ENCODE measurements around the gene GNL3L.
"Not testable (repeated sequence)": the region's sequence is repeated elsewhere in the genome, so short reads cannot be mapped to it uniquely, and the experiment has no call there.

Gene GNL3L

DNA sequence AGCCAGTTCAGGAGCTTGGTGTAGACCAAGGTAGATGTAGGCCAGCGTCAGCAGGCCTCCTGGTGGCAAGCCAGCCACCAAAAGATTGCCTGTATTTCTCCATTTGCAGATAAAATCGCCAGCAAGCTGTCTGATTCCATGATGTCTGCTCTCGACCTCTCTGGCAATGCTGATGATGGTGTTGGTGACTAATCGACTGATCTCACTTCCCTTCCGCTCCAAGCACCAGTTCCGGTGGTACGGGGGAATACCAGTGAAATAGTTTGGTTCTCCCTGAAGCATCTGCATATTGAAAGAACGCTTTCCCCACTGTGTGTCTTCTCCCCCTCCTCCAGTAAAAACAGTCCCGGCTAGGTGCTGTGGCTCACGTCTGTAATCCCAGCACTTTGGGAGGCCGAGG is 30.4 kb downstream of the GNL3L start:
- no peak for DNase-seq

GRCh38 chrX:54561622-54562021 is 31.6 kb downstream of the GNL3L start:
- no peak for DNase-seq

DNA sequence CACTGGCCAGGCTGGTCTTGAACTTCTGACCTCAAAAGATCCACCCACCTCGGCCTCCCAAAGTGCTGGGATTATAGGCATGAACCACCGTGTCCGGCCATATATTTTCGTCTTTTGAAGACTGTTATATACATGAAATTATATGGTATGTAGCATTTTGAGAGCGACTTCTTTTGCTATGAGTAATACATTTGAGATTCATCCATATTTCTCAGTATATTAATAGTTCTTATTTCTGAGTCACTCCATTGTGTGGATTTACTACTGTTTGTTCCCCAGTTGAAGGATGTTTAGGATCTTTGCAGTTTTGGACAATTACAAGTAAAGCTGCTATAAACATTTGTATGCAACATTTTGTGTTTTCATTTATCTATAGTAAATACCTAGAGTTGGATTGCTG is 34.9 kb downstream of the GNL3L start:
- DNase-seq: peak; percentile 13

GRCh38 chrX:54570332-54570731 is 40.3 kb downstream of the GNL3L start:
- DNase-seq: no peak

- not testable (repeated sequence) for DNase-seq
Observed at GRCh38 chrX:54572641-54573040, 42.6 kb downstream of the GNL3L start.

GRCh38 chrX:54597728-54598127 is 67.7 kb downstream of the GNL3L start:
- no peak for DNase-seq

DNA sequence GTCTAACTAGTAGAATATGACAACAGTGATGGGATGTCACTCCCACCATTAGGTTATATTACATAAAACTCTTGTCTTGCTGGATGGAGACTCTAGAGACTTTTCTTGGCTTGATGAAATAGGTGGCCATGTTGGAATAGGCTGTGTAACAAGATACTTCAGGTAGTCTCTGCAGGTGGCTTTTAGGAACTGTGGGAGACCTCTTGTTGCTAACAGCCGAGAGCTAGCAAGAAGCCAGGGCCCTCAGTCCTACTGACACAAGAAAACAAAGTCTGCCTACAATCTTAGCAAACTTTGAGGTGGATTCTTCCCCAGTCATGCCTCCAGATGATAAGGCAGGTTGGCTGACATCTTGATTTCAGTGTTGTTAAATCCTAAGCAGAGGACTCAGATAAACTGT is 72.5 kb downstream of the GNL3L start:
- DNase-seq: no peak

All from fibroblast of skin of abdomen (primary cell).